ENCODE results near the gene SEMA3A. TPM values are rescaled to one million over a fixed set of nuclear protein-coding genes. Genes with fewer than 3 reads are reported as not detected.

Gene SEMA3A
- total RNA-seq, 1 donor from 2014 or later = 8.1 TPM

DNA sequence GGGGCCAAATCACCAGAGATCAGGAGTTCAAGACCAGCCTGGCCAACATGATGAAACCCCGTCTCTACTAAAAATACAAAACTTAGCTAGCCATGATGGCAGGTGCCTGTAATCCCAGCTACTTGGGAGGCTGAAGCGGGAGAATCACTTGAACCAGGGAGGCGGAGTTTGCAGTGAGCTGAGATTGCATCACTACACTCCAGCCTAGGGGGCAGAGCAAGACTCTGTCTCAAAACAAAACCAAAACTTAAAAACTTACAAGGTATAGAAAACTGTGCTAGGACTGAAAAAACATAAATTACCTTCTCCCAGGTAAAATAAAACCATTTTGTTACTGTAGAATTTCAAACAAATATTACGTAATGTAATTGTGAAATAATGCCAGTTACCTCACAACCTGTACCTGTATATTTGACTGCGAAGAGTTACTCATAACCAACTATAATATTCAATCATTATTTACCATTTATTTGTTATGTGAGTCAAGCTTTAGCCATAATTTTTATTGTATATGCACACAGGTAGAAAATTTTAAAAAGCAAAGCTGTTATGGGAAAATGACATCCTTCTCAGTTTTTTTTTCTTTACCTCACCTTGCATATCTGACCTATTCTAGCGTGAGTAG is 180.9 kb downstream of the SEMA3A start:
- no peak for DNase-seq (ENCODE audit: low spot score)

GRCh38 chr7:84009782-84010181 is 184.8 kb downstream of the SEMA3A start:
- DNase-seq (ENCODE audit: low spot score) = no peak

- no peak for DNase-seq (ENCODE audit: low spot score)
These were observed 185.5 kb downstream of the SEMA3A start for GRCh38 chr7:84009051-84009450.

DNA sequence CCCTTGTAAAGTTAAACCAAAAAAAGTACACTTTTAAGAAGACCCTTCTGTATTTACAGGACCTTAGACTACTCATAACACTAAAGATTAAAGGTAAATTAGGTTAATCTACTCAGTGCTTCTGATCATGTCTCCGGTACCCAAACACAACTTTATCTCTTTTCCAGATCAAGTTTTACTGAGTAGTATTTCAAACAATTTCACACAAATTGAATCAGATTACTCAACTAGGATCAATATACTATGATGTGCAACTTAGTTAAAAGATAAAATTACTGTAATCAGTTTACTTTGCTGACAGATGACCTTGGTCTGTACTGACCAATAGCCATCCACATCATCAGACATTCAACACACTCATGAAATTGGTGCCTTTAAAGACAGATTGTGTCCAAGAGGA is 191.4 kb downstream of the SEMA3A start:
- no peak for DNase-seq (ENCODE audit: low spot score)

GRCh38 chr7:84002348-84002747 is 192.2 kb downstream of the SEMA3A start:
- DNase-seq (ENCODE audit: low spot score) = no peak

DNA sequence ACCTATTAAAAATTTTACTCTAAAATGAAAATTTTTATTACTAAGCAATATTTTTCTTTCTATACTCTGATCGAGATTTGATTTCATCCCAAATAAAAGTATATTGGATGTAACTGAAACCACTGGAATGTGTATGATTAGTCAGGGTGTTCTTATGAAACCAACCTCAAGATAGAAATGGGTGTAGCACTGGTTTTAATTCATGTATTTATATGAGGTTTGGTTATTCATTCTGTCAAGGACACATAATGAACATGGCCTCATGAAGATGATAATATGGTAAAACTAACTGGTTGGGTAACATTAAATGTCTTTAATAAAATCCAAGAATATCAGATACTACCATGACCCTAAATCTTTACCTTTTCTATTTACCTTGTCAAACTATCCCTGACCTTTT is 197.7 kb downstream of the SEMA3A start:
- no peak for DNase-seq (ENCODE audit: low spot score)

DNA sequence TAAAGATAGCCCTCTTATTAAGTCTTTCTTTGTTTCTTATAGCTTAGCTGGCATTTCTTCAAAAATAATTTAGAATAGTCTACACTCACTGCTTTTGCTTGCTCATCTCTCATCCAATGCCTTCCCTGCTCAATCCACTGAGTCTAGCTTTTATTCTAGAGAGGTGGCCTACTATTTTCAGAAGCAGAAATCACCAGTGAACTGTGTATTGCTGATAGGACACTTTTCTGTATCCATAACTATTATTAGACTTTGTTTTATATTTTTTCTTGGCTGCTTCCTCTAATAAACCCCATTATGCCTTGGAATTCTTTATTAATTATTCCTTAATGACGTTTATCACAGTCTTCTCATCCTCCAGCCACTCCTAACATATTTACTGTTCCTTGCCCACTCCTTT is 206.8 kb downstream of the SEMA3A start:
- DNase-seq (ENCODE audit: low spot score) = no peak

GRCh38 chr7:83985821-83986220 is 208.8 kb downstream of the SEMA3A start:
- DNase-seq (ENCODE audit: low spot score) = no peak

GRCh38 chr7:83984591-83984990 is 210.0 kb downstream of the SEMA3A start:
- no peak for DNase-seq (ENCODE audit: low spot score)

GRCh38 chr7:83984076-83984475 is 210.5 kb downstream of the SEMA3A start:
- no peak for DNase-seq (ENCODE audit: low spot score)

GRCh38 chr7:83983606-83984005 is 211.0 kb downstream of the SEMA3A start:
- no peak for DNase-seq (ENCODE audit: low spot score)

- no peak for DNase-seq (ENCODE audit: low spot score)
These were observed 218.3 kb downstream of the SEMA3A start for GRCh38 chr7:83976302-83976701.

GRCh38 chr7:83970081-83970480 is 224.5 kb downstream of the SEMA3A start:
- no peak for DNase-seq (ENCODE audit: low spot score)

DNA sequence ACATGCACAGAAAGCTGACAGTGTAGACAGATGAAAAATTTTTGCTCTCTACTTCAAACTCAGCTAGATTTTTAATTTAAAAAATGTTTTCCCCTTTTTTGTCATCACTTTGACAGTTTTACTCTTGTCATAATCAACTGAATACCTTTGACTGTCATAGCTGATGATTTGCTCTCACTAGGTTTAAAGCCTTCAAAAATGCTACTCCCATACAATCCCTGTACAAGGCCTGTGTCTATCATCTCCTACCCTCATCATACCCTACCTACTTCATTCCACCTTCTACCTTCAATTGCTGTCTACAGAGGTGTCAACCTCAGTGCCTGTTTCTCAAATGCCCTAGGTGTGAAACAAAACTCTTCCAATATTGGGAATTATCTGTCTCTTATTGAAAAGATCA is 230.3 kb downstream of the SEMA3A start:
- no peak for DNase-seq (ENCODE audit: low spot score)

GRCh38 chr7:83957333-83957732 is 237.3 kb downstream of the SEMA3A start:
- no peak for DNase-seq (ENCODE audit: low spot score)

GRCh38 chr7:83956104-83956503 is 238.5 kb downstream of the SEMA3A start:
- no peak for DNase-seq (ENCODE audit: low spot score)

- DNase-seq (ENCODE audit: low spot score) = no peak
These were observed 242.4 kb downstream of the SEMA3A start for GRCh38 chr7:83952236-83952635.

DNA sequence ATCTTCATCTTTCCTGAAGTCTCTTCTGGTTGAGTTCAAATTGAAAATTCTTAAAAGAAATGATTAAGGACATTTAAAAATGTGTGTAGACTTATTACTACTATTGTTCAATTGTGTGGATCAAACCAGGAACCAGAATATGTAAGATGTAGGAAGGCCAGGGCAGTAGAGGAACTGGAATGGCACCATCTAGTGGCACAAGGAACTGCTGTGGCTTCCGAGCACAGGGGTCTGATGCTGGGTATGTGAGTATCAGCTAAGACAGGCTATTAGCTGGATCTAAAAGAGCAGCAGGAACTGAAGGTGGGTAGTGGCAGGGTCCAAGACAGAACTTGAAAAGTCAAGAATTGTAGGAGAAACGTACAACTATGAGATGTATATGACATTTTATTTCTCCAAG is 247.3 kb downstream of the SEMA3A start:
- DNase-seq (ENCODE audit: low spot score) = no peak

DNA sequence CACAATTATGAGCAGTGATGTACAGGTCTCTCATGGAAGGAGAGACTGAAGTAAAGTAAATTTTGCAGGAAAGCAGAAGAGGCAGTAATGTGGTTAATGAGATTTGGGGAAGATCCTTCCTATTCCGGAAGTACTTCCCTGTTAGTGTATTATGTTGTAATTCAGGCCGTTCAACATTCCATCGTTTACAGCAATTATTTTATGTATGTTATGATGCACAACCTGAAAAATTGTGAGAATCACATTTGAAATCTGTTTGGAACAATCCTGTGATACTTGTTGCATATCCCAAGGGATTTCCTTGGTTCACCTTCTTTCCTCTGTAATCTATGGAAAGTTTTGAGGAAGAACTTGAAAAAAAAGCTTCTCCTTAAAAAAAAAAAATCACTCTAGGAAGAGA is 247.8 kb downstream of the SEMA3A start:
- no peak for DNase-seq (ENCODE audit: low spot score)

DNA sequence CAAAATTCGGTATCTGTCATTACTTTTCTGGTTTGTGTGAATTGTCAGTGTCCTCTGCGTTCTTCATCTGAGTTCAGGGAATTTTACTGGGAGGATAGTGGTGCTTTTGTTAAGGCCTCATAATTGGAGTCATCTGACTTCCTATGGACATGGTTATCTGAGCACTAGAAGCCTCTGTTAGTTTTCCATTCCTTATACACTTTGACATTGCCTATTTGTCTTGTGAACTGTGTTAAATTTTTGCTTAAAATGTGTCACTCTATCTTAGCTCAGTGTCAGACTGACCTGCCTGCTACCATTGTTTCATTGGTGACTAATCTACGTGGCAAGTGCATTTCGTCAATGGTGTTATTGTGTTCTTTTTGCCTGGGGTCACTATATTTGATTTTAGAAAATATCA is 253.3 kb downstream of the SEMA3A start:
- no peak for DNase-seq (ENCODE audit: low spot score)

GRCh38 chr7:83937930-83938329 is 256.7 kb downstream of the SEMA3A start:
- no peak for DNase-seq (ENCODE audit: low spot score)

DNA sequence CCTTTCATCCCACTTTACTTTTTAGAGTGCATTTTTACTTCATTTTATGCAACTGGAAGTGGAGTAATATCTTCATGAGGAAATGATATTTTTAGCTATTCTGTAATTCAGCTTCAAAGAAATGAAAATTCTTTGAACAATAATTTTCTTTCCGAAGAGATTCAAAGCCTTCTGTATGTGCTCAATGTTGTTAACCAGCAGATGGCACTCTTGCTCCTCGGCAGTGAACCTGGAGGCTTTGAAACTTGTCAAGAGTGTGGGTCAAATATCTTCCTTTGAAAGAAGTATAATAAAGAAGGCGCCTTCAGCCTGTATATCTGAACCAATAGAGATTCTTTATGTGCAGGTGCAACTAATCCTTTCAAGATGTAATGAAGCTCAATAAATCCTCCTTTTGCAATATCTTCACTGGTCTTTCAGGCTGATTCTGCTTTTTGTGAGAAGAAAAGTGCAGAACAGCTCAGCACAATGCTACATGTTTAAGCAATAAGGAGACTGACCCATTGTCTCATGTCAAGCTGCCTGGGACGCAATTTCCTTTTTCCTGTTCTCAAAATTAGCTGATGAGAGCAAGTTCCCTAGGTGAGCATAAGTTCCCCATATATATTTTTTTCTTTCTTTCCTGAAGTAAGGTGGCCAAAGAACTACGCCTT is 258.4 kb downstream of the SEMA3A start:
- peak; percentile 59 for DNase-seq (ENCODE audit: low spot score)

GRCh38 chr7:83934118-83934734 is 260.4 kb downstream of the SEMA3A start:
- DNase-seq (ENCODE audit: low spot score) = no peak
